Measurements from ENCODE around the gene B4GALT7. TPM values are rescaled to one million over a fixed set of nuclear protein-coding genes. Genes with fewer than 3 reads are reported as not detected.
A peak's percentile ranks its signal among the peaks of the same experiment; 100 is the strongest.

Gene B4GALT7
- total RNA-seq, 1 experiment from 2014 or later, result 21.7 TPM

- TF ChIP-seq ZBTB43 (CRISPR knock-in tag; IDR thresholded peaks at IDR 0.05) (no peak), ARID4B (CRISPR knock-in tag; IDR thresholded peaks at IDR 0.05; ENCODE audit: borderline replicate concordance) (no peak), SMAD3 (CRISPR knock-in tag; IDR thresholded peaks at IDR 0.05; ENCODE audit: borderline replicate concordance) (no peak)
Measured at GRCh38 chr5:177601126-177601525, 1.2 kb downstream of the B4GALT7 start (continued).

- no peaks in the 10 kb centered on the region for H3K9me3 Mint-ChIP-seq
- H3K27ac Mint-ChIP-seq, result no peak overlapping the region
- TF ChIP-seq, protein P1, sequence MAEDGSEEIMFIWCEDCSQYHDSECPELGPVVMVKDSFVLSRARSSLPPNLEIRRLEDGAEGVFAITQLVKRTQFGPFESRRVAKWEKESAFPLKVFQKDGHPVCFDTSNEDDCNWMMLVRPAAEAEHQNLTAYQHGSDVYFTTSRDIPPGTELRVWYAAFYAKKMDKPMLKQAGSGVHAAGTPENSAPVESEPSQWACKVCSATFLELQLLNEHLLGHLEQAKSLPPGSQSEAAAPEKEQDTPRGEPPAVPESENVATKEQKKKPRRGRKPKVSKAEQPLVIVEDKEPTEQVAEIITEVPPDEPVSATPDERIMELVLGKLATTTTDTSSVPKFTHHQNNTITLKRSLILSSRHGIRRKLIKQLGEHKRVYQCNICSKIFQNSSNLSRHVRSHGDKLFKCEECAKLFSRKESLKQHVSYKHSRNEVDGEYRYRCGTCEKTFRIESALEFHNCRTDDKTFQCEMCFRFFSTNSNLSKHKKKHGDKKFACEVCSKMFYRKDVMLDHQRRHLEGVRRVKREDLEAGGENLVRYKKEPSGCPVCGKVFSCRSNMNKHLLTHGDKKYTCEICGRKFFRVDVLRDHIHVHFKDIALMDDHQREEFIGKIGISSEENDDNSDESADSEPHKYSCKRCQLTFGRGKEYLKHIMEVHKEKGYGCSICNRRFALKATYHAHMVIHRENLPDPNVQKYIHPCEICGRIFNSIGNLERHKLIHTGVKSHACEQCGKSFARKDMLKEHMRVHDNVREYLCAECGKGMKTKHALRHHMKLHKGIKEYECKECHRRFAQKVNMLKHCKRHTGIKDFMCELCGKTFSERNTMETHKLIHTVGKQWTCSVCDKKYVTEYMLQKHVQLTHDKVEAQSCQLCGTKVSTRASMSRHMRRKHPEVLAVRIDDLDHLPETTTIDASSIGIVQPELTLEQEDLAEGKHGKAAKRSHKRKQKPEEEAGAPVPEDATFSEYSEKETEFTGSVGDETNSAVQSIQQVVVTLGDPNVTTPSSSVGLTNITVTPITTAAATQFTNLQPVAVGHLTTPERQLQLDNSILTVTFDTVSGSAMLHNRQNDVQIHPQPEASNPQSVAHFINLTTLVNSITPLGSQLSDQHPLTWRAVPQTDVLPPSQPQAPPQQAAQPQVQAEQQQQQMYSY (CRISPR knock-in tag; IDR thresholded peaks at IDR 0.05), result no peak
- TF ChIP-seq GRHL2 (CRISPR knock-in tag; IDR thresholded peaks at IDR 0.05; ENCODE audit: insufficient replicate concordance, severe bottlenecking), result no peak
- no peak for DNase-seq (ENCODE audit: low spot score)
- ATAC-seq, result no peak
- H3K36me3 Mint-ChIP-seq, result peaks cover 2% of the 10 kb centered on the region; the same call in 1 of the 2 replicates
- CTCF ChIA-PET, result interaction anchor here (0.6 to 1.4 kb wide), 2 partner anchors 71 to 100 kb away, joined by 3 read pairs; no protein-coding TSS in a partner anchor
- H3K4me1 Mint-ChIP-seq, result peaks cover 19% of the 10 kb centered on the region
- POLR2A ChIA-PET, result no interaction called here
- peaks cover 21% of the 10 kb centered on the region for H3K27me3 Mint-ChIP-seq (ENCODE audit: low read depth)
- H3K4me3 Mint-ChIP-seq, result peak overlapping the region; percentile 97
Measured at GRCh38 chr5:177601577-177602457, 1.9 kb downstream of the B4GALT7 start.

GRCh38 chr5:177602458-177602830 is 2.5 kb downstream of the B4GALT7 start:
- no peaks in the 10 kb centered on the region for H3K9me3 Mint-ChIP-seq
- TF ChIP-seq ATF3 (CRISPR knock-in tag; conservative IDR thresholded peaks at IDR 0.05), result no peak
- TF ChIP-seq CREM (CRISPR knock-in tag; IDR thresholded peaks at IDR 0.05), result no peak
- TF ChIP-seq, protein P2, sequence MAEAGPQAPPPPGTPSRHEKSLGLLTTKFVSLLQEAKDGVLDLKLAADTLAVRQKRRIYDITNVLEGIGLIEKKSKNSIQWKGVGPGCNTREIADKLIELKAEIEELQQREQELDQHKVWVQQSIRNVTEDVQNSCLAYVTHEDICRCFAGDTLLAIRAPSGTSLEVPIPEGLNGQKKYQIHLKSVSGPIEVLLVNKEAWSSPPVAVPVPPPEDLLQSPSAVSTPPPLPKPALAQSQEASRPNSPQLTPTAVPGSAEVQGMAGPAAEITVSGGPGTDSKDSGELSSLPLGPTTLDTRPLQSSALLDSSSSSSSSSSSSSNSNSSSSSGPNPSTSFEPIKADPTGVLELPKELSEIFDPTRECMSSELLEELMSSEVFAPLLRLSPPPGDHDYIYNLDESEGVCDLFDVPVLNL (CRISPR knock-in tag; IDR thresholded peaks at IDR 0.05; ENCODE audit: borderline replicate concordance, low read depth), result no peak
- H3K4me3 Mint-ChIP-seq, result no peak overlapping the region
- DNase-seq (ENCODE audit: low spot score) (no peak), ATAC-seq (no peak)
- H3K27ac Mint-ChIP-seq, result no peak overlapping the region
- H3K36me3 Mint-ChIP-seq, result 0 out of 2 replicates have a peak, but pooled peaks cover 2% of the 10 kb centered on the region
- ChIA-PET CTCF (interaction anchor here (1.4 kb wide), 1 partner anchor 101 kb away, joined by 3 read pairs; no protein-coding TSS in a partner anchor), POLR2A (no interaction called here)
- H3K4me1 Mint-ChIP-seq, result peaks cover 25% of the 10 kb centered on the region
- peaks cover 21% of the 10 kb centered on the region for H3K27me3 Mint-ChIP-seq (ENCODE audit: low read depth)
